Posterior vena cava (tissue), 2 donors: Measurements from ENCODE around the gene CAB39. TPM values are rescaled to one million over a fixed set of nuclear protein-coding genes. Genes with fewer than 3 reads are reported as not detected.
"Not testable (repeated sequence)": the region's sequence is repeated elsewhere in the genome, so short reads cannot be mapped to it uniquely, and the experiment has no call there.

Experiments
- DNase-seq: peaks from one replicate; pipeline ENCODE4 v3.0.0-alpha.2; 2020; ENCODE audit warnings: low spot score
- intact Hi-C, 2 donors: fragments of 100-400 bp; cut with DNase I; formaldehyde crosslinking; loops; one replicate each; pipeline versions ENCODE4 v1.14.1 to v1.14.2; 2022 to 2023
- total RNA-seq, 2 donors: library from RNA; stranded (reverse); fragmentation: NEBNext Ultra II Directional; extraction: Animal tissue kit (Norgen Biotek cat#: 25700); gene quantifications; one replicate each; pipeline ENCODE4 v1.2.1, GENCODE V29; 2021
- donor health status: DM: yes; HTN: yes; CAD: no.
- donor health status: DM: yes; HTN: yes; CAD: no.

CAB39 gene
- total RNA-seq, 2 donors from 2014 or later: 62.3 to 76.0 TPM

DNA sequence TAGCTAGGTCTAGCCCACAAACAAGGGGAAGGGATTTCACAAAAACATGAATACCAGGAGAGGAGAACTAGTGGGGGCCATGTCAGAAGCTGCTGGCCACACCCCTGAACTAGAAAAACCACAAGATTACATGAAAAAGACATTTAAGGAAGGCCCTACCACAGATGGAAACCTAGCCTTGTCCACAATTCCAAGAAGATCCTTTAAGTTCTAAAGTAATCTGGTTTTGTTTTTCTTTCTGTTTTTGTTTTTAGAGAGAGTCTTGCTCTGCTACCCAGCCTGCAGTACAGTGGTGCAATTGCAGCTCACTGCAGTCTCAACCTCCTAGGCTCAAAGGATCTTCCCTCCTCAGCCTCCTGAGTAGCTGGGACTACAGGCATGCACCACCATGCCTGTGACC is 34.2 kb upstream of the CAB39 start:
- intact Hi-C loops: loop anchor here in 1 of 2 donors (10.0 kb wide), 1 partner anchor 1384 kb away; no protein-coding TSS in a partner anchor
- DNase-seq: no peak

DNA sequence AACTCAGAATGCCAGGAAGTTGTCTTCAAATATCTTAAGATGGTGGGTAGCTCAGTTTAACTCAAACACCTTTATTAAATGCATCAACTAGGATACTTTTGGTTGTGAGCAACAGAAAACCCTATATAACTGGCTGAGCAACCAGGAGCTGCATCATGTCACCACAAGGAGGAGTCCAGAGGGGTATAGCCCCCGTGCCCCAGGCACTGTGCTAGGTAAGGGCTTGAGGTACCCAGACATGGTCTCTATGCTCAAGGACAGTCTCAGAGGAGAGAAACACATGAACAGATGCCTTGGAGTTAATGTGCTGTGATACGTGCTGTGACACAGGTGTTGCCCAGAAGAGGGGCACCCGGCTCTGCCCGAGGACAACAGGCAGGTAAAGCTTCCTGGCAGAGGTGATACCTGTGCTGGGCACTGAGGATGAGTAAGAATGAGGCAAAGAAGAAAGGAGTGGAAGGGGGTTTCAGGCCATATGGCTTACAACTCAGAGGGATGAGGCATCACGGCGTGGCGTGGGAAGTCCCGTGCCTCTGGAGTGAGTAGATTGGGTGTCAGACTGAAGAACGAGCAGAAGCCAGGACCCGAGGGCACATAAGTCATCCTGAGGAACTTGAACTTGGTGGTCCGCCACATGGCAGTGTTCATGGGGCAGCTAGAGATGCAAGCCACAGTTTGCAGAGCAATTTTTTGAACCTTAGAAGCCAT is 32.0 kb upstream of the CAB39 start:
- DNase-seq: peak; percentile 62
- intact Hi-C loops: no loop called here

DNA sequence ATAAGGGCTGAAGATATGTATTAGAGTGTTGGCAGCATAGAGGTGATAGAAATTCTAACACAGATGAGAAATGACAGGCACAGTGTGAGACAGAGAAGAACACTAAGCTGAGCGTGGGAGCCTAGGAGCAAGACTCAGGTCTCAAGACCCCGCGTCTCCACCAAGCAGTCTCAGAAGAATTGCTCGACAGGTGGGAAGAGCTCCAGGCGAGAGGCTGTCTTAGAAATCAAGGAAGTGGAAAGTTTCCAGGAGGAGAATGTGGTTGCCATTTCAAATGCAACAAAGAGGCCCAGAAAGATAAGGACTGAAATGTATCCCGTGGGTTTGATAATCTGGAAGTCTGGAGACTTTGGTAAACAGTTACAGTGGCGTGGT is 31.5 kb upstream of the CAB39 start:
- intact Hi-C loops: no loop called here

DNA sequence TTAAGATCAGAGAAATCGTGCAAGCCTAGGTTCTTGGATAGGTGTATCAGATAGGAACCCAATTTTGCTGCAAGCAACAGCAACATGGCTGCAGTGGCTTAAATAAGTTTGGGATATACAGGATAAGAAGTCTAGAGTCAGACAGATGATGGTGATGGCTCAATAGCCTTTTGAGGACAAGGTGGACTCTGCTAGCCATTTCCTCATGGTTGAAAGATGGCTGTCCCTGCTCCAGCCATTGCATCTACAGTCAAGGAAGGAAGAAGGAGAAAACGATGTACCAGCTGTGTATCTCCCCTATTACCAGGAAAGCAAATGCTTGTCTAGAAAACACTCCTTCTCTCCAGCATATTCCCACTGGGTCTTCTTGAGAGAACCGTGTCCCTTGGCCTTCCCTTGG is 30.1 kb upstream of the CAB39 start:
- intact Hi-C loops: loop anchor here in 1 of 2 donors (1.0 kb wide), 1 partner anchor 16 kb away; no protein-coding TSS in a partner anchor
- DNase-seq: no peak

More for the DNA sequence above, 31.5 kb upstream of the CAB39 start:
- DNase-seq: peak; percentile 35

DNA sequence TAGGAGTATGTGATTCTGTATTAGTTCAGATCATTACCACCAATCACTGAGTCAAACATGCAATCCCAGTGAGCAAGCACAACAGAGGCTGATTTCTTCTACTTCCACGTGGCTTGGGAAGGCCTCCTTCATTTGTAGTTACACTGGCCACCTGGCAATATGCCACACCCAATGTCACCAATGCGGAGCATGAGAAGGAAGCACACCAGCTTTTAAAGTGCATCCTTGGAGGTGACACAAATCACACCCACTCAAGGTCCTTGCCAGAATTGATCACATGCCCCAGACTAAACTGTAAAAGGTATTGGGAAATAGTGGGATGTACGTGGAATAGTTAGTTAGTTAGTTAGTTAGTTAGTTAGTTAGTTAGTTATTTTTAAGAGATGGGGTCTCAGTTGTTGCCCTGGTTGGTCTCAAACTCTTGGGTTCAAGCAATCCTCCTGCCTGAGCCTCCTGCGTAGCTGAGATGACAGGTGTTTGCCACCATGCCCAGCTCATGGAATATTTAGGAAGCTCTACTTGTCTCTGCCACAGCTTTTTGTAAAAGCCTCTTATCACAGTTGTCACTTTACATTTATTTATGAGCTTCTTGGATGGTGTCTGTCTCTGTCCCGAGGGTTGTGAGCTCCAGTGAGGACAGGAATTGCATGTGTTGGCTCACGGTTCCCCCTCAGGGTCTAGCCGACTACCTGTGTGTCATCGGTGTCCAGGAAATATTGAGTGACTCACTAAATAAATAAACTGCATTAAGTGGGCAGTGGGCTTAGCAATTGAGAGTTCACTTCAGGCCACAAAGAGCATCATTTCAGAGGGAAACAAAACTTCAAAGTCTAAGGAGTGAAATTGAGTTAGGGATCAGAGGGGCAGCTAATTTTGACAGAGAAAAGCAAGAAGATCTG is 28.1 kb upstream of the CAB39 start:
- intact Hi-C loops: no loop called here
- DNase-seq: no peak

DNA sequence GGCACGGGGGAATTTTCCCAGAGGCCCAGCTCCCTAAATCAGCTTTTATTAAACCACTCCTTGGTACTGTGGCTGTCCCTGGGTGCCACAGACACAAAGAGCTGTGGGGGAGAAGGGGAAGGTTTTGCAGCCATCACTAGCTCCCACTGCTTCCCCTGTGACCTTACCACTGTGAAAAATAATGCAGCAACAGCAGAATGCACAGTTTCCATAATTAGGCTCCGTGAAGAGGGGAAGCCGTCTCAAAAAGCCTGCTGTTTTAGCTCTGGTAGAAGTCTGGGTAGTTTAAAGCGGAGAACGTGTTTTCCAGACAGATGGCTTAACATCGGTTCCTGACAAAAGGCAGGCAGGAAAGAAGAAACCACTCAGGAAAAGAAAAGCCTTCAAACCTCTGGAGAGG is 27.5 kb upstream of the CAB39 start:
- no peak for DNase-seq
- intact Hi-C loops: no loop called here

DNA sequence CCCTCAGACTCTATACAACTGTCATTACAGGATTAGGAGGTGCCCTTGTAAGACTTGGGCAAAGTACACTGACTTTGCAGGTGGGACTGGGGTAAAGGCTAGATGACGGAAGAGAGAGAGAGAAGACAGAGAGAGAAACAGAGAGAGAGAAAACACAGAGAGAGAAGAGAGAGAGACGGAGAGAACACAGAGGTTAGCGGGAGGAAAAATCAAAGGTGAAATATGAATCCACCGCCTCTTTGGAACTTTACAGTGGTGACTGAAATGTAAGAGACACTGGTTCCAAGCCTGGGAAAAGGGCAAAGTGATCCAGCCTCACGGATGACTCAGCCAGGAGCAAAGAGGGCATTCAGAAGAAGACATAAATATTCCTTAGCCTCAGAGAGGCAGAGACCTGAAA is 25.1 kb upstream of the CAB39 start:
- DNase-seq: no peak
- intact Hi-C loops: no loop called here

DNA sequence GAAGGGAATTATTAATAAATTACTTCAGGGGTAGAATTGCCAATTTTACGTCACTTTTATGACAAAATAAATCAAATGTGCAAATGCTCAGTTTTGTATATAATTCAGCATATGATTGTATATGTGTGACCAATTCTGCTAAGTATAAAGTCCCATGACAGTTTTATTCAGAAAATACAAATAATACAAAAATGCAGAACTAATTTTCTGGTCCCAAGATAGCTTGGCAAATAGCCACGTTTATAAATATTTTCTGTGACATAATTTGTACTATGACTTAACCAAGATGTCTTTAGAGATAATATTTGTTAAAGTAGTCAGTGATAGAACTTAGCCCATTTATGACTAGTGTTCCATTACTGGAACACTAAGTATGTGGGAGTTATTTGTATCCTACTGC is 24.2 kb upstream of the CAB39 start:
- intact Hi-C loops: no loop called here

DNA sequence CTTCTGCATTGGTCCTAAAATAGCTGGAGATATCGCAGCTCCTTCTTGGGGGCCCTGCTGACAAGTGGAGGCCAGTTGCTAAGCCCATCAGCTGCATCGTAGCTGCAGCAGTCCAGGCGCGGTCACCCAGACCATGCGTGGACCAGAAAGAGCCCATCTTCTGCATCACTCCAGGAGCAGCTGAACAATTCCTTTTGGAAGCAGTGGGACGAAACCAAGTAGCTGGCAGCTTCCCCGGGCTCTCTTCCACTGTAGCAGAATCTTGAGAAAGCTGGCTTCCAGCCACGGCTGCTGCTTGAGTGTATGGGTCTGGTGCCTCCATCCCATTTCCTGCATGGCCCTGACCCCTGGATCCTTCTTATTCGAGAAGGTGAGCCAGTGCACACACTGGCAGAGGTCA is 22.2 kb upstream of the CAB39 start:
- intact Hi-C loops: no loop called here
- DNase-seq: no peak

More for the DNA sequence above, 24.2 kb upstream of the CAB39 start:
- no peak for DNase-seq

DNA sequence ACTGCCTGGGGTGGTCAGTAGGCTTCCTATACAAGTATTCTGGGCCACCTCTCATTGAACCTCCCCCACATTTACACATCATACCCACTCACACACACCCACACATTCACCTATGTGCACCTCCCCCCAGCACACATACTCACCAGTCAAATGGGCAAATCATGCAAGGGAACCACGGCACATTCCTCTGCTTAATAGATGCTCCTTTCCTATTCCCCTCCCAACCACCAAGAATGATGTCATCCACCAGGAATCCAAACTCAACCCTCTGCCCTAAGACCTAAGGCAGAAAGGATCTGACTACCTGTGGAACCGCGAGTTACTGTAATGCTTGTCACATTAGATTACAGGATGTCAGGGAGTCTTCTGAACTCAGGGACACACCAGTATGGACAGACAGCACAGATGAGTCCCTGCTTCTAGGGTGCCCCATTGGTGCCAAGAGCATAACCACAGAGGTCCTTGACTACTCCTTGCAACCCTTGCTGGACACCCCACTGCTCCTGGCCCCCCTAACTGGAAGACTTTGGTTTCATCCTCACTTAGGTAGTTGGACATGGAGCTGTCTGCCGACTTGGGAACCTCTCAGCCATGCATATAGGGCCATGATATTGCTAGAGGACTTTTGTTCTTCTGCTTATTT is 21.5 kb upstream of the CAB39 start:
- no peak for DNase-seq
- intact Hi-C loops: no loop called here

DNA sequence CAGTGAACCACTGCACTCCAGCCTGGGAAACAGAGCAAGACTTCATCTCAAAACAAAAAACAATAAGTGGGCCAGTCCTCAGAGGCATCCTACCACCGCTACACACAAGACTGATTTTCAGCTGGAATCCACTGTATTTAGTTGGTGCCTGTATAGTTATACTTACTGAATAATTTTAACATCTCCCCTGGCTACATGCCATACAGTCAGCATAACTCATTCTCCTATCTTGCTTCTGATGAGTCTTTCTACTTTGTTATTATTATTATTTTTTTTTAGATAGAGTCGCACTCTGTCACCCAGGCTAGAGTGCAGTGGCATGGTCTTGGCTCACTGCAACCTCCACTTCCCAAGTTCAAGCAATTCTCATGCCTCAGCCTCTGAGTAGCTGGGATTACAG is 19.9 kb upstream of the CAB39 start:
- DNase-seq: no peak
- intact Hi-C loops: no loop called here

DNA sequence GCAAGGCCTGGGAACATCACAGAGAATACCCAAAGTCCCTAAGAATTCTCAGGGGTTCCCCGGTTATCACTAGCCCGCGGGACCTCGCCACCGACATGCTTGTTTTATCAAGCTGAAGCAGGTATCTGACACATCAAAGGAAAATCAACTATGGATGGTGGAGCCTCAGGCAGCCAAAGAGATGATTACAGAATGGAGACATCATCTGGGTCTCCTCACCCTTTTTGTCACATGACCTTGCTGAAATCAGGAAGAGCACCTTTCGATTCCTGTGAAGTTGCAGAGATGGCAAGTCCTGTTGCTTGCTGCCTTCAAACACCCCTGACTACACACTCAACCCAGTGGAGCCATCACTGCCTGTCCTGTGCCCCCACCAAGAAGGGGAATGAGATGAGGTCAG is 19.2 kb upstream of the CAB39 start:
- intact Hi-C loops: no loop called here
- no peak for DNase-seq

DNA sequence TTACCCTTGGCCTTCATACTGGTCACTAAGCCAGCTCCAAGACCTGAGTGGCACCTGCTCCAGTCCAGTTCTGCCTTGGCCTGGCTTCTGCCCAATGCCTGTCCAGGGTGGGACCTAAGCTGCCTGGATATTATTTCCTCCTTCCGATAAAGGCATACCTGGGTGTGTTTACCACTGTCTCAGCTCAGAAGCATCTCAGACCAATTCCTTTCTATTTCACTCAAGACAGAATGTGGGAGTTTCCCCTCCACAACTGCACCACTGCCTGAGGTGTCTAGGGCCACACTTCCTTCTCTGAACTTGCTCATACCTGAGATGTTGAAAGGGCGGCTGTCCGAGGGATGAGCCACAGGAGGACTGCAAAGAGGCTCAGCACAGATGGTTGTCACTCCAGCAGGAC is 18.4 kb upstream of the CAB39 start:
- intact Hi-C loops: no loop called here
- no peak for DNase-seq

DNA sequence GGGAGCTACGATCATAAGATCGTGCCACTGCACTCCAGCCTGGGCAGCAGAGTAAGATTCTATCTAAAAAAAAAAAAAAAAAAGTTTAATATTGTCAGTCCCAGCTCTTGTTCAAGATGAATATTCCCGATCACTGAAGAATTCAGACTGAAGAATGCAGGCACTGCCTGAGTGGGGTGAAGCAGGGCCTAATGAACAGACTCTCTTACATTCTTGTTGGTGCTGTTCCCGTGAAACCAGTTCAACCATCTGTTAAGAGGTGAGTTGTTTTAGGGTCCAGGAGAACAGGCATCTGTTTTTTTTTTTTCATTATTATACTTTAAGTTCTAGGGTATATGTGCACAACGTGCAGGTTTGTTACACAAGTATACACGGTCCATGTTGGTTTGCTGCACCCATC is 17.1 kb upstream of the CAB39 start:
- intact Hi-C loops: no loop called here
- DNase-seq: no peak

DNA sequence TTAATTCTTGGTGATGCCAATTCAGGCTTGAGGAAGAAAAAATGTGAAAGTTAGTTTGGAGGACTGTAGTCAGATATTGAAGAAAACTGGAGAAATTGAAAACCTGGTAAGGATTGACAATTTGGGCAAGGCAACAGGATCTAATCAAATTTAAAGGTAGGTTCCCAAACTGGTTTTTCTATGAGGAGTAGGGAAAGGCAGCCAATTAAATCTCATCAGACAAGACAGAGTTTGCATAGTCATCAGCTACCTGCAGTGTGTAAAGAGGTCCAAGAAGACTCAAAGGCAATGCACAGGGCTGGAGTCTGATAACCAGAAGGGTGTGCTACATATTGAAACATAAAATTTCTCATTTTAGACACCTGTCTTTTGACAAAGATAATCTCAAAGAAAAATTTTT is 16.0 kb upstream of the CAB39 start:
- no peak for DNase-seq
- intact Hi-C loops: no loop called here

DNA sequence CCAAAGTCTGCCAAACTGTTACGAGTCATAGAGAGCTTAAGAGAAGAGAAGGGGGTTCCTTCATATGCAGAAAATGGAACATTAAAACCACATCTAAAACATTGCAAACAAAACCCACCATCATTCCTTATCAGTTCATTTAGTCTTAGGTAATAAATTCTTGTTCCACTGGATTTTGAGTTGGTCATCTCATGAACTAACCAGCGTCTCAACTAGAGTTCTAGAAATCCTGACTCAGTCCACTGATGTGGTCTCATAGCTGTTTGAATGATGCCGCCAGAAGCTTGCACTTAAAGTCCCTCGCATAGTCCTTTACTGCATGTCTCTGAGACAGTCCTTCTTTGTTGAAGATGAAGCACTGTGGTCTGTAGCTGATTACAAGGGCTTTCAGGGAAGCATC is 15.0 kb upstream of the CAB39 start:
- DNase-seq: no peak
- intact Hi-C loops: no loop called here

DNA sequence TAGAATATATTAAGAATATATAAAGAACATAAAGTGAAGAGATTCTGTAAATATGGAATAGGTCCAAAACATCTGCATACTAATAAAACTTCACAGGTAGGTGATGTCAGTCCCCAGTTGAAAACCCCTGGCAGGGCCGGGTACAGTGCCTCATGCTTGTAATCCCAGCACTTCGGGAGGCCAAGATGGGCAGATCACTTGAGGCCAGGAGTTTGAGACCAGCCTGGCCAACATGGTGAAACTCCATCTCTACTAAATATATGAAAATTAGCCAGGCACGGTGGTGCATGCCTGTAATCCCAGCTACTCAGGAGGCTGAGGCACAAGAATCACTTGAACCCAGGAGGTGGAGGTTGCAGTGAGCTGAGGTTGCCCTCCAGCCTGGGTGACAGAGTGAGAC is 13.9 kb upstream of the CAB39 start:
- intact Hi-C loops, DNase-seq: not testable (repeated sequence)

DNA sequence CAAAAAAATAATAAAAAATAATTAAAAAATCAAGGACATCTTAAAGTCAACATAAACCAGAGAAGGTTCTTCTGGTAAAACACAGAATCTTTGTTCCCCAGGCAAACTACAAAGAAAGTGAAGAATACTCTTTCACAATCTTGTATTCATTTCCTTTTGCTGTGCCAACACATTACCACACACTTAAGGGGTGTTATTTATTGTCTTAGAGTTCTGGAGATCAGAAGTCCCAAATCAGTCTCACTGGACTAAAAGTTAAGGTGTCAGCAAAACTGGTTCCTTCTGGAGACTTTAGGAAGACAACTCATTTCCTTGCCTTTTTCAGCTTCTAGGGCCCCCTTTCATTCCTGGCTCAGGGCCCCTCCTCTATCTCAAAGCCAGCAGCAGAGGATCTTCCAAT is 12.2 kb upstream of the CAB39 start:
- intact Hi-C loops: no loop called here

DNA sequence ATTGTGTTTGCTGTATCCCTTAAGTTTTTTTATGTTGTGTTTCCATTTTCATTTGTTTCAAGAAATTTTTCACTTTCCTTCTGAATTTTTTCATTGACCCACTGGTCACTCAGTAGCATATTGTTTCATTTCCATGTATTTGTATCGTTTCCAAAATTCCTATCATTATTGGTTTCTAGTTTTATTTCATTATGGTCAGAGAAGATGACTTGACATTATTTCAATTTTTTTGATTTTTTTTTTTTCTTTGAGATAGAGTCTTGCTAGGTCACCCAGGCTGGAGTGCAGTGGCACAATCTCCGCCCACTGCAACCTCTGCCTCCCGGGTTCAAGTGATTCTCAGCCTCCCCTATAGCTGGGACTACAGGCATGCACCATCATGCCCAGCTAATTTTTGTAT is 11.3 kb upstream of the CAB39 start:
- no peak for DNase-seq
- intact Hi-C loops: no loop called here

More for the DNA sequence above, 12.2 kb upstream of the CAB39 start:
- no peak for DNase-seq

DNA sequence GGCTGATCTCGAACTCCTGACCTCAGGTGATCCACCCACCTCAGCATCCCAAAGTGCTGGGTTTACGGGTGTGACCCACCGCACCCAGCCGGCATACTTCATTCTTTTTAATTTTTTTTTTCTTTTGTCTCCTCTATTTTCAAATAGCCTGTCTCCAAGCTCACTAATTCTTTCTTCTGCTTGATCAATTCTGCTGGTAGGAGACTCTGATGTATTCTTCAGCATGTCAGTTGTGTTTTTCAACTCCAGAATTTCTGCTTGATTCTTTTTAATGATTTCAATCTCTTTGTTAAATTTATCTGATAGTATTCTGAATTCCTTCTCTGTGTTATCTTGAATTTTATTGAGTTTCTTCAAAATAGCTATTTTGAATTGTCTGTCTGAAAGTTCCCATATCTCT is 10.2 kb upstream of the CAB39 start:
- intact Hi-C loops: loop anchor here in 1 of 2 donors (2.0 kb wide), 1 partner anchor 60 kb away; no protein-coding TSS in a partner anchor
- DNase-seq: not testable (repeated sequence)
